Breast epithelium (tissue), 3 donors: Measurements from ENCODE around the gene TPK1.

Experiments
- CTCF ChIP-seq, 3 donors: fragments of 450-650 bp; IDR thresholded peaks; one replicate each; pipeline ENCODE4 v1.5.1; 2016 to 2017; ENCODE audit warnings: antibody characterized with exemption in 3 of 3, mild to moderate bottlenecking in 3 of 3, moderate library complexity in 3 of 3
- POLR2AphosphoS5 ChIP-seq, 3 donors: sonication (generic); formaldehyde crosslinking; IDR thresholded peaks; one replicate each; pipeline ENCODE4 v1.6.1; 2017; ENCODE audit warnings: antibody characterized with exemption in 3 of 3

DNA sequence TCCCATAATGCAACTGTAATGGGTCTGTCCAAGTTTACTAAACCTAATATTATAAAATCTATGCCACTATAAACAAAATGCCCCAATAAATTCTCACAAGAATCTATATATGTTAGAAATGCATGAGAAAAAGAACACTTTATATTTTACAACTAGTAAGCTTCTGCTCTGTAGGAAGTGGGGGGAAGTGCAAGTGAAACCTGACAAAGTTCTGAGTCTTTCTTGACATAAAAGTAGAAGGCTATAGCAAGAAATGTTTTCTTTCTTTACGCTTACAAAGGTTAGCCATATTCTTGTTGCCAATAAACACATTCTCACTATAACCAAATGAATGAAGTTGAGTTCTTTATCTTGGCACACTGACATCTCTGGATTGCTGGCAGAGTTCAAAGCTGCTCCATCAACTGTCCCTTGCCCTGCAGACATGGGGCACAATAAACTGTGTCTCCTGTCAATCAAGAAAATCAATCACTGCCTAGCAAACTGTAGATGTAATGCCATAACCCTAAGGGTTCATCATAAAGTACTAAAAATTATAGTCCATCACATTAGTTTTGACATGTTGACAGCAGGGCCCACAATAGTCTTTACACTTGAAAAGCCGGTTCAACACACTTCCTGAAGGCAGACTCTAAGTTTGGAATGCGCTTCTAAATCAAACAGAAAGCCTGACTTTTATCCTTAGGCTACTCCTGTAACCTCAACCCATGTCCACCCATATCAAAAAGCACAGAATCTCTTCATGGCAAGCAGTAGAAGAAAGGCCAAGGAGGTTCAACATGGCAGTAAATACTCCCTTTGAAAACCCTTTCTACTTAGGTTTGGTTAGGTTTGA is 58.6 kb downstream of the TPK1 start:
- TF ChIP-seq CTCF (IDR thresholded peaks at IDR 0.05), result no peak
- no peak for TF ChIP-seq POLR2AphosphoS5 (IDR thresholded peaks at IDR 0.05)
